NCI-H2107 treated with DMSO at 0.1 percent for 48 hours (cell line): ENCODE results near the gene GSG1L.
A peak's percentile ranks its signal among the peaks of the same experiment; 100 is the strongest.
"Not testable (repeated sequence)": the region's sequence is repeated elsewhere in the genome, so short reads cannot be mapped to it uniquely, and the experiment has no call there.

Source experiments
- DNase-seq: peaks from one replicate; lab custom pipeline; 2025; ENCODE audit not compliant: unreplicated experiment; lab: John Stamatoyannopoulos, UW

The GSG1L gene

DNA sequence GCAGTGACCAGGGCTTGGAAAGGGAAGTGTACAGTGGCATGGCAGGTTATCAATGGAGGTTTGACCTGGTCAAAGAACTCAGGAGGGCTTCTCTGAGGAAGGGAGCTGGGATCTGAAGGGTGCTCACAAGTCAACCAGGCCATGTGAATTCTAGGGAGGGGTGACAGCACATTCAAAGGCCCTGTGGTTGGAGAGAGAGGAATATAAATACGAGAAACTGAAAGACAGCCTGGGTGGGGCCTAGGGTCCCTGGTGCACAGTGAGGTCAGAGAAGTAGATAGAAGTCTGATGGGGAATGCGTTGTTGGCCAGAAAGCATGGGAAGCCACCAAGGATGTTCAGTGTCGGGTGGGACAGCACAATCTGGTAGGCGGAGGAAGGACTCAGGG is 302.7 kb downstream of the GSG1L start:
- DNase-seq: no peak

DNA sequence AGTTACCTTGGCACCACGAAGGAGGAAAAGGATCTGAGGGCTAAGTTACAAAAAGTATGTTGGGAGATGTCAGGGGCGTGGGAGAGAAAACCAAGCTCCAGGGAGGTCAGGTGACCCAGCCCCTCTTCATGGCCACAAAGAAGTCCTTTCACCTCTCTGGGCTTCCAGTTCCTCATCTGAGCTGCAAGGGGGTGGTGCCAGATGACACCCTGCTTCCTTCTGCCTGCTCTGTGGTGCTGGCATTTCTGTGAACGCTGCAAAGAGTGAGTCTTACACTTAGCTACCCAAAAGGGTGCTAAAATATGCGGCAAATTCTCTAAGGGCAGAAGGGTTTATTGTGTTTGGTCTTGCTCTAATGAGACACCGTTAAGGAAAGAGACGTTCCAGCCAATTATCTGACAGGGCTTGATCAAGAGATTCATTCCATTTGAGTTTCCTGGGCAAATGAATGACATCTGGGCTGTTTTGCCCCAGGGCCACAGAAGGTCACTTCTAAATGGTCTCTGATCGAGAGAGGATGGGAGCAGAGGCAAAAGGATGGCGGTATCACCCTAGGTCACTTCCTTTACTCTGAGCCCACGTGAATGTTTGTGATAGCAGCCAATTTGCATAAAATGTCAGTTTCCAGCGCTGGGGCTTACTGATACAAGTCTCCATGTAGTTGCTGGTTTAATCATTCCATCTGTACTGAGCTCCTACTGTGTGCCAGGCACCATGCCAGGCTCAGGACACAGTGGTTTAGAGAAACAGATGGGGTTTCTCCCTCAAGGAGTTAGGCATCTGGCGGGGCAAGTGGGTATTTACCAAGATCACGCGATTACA is 303.3 kb downstream of the GSG1L start:
- no peak for DNase-seq

DNA sequence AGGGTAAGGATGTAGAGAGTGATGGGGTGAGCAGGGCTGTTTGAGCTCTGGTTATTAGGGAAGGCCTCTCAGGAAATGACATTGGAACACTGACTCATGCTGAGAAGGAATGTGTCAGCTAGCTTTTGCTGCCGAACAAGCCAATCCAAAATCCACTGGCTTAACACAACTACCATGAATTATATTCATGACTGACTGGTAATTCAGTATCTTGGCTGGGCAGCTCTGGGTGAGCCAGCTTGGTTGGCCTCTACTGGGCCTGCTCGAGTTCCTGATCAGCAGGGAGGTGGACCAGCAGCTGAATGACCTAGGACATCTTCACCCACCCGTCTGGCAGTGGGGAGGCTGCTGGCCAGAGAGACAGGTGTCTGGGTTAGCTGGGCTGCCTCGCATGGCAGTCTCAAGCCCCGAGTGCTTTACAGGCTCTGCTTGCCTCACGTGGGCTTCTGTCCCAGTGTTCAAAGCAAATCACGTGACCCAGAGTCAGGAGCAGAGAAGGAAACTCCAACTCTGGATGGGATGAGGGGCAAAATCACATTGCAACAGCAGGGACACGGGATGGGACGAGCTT is 304.1 kb downstream of the GSG1L start:
- DNase-seq: no peak

DNA sequence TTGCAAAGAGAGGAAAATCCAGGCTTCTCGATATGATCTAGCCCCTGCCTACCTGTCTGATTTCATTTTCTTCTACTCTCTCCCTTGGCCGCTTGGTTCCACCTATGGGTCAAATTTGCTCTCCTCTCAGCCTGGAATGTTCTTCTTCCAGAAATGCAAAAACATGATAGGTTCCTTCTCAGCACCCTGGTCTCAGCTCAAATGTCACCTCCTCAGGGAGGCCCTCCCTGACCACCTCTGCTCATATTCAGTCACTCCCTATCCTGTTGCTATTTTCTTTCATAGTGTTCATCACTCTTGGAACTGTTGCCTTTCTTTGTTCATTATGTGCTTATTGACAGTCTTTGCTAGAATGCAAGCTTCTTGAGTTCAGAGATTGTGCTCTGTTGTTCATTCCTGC is 305.0 kb downstream of the GSG1L start:
- DNase-seq: no peak

DNA sequence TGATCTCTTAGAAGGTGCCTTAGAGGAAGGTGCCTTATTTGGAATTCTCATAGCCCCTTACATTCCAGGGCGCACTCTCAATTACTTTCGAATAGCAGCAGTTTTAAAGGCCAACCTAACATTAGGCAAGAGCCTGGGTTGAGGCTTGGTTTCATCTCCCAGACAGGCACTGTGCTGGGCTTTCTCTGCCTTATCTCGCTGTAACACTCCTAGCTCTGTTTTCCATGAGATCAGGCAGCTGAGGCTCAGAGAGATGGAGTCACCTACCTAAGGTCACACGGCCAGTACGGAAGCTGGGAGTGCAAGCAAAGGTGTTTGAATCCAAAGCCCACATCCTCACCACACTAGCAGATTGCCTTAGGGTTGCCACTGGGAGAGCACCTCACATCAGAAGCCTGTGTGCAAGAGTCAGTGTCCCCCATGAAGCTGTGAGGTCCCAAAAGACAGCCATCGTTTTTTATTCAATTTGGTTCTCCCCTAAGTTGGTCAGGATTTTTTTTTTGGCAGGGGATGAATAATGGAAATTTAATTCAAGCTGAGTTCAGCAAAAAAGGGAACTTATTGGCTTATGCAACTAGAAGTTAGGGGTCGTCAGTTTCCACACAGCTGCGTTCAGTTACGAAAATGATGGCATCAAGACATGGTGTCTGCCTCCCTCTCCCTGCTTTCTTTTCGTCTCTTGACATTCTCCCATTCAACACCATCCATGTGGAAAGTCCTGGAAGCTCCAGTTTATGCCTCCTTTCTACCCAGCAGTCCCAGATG is 307.1 kb downstream of the GSG1L start:
- DNase-seq: no peak

DNA sequence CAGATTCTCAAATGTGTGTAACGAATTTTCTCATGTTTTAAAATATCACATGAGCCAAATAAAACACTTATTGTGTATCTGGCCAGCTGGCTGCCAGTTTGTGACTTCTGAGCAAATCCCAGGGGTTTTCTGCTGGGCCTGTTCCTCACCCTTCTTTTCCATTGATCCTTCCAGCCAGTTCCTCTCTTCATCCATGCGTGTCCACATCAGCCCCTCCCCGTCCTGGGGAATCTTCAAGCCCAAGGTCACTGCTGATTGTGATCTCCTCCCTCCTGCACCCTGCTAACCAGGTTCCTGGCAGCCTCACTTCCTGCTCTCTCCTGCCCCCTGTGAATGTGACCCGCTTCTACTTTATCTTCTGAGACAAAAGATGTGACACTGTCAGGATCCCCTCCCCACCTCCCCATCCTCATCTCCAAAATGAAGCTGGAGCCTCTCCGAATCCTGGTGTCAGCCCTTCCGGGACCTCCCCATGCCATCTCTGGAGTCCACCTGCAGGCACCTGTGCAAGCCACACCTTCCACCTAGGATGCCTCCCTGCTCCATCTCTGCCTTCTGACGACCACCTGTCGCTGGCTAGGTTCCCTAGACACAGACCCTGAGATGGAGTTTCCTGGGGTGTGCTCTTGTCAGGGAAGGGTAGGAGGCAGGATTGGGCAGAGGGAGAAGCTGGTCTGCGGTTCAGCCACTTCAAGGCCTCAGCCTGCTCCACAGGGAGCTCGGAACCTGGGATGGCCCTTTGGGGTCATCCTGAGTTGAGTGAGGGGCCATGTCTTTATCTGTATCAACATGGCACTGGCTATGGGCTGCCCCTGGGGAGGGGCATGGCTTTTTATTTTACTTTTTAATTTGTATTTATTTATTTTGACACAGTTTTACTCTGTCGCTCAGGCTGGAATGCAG is 308.5 kb downstream of the GSG1L start:
- DNase-seq: no peak

DNA sequence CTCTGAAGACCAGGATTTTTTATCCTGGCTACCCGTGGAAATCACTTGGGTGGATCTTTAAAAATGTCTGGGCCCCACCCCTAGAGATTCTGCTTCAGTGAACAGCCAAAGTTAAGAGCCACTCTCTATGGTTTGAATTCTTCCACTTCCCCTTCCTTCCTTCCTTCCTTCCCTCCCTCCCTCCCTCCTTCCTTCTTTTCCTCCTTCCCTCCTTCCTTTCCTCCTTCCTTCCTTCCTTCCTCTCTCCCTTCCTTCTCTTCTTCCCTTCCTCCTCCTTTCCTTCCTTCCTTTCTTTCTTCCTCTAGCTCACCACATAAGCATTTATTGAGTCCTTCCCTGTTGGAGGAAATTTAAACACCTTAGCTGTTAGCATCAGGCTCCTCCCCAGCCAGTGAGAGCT is 310.0 kb downstream of the GSG1L start:
- no peak for DNase-seq

DNA sequence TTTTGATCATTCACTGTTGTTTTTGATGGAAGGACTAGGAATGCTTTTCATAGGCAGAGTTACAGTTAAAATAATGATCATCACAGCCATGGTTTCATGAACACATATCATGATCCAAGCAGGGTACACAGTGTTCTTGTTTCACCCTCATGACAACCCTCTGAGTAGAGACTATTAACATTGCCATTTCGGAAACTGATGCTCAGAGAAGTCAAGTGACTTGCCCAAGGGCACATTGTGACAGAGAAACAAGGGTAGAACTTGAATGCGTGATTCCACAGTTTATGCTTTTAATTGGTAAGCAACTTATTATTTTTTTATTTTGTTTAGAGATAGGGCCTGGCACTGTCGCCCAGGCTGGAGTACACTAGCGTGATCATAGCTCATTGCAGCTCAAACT is 311.3 kb downstream of the GSG1L start:
- no peak for DNase-seq

DNA sequence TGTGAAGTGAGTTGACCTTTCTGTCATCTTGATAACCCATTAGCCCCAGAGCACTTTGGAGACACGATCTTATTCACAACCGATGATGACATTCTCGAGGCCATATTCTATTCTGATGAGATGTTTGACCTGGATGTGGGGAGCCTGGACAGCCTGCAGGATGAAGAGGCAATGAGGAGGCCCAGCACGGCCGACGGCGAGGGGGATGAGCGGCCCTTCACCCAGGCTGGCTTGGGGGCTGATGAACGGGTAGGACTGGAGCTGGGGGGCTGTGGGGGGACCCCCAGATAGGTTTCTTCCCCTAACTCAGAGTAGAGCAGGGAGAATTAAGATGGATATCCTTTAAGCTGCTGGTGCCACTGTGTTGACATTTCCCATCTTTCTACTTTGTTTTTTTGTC is 311.8 kb downstream of the GSG1L start:
- DNase-seq: no peak

DNA sequence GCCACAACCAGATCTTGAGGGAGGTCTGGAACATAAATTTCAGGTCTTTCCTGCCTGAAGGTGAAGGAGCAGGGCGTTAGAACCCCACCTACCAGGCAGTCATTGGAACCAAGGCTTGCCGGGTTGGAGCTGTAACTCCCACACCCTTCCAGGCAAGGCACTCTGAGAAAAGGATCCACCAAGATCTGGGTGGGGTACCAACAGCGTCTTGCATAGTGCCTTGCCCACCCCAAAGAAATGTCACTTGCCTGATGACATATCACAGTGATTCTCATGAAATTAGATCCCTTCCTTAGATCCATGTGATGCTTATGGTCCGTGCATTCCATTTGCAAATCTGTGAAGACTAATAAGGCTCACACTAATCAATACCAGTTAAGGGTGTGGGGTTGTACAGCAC is 312.3 kb downstream of the GSG1L start:
- DNase-seq: no peak

DNA sequence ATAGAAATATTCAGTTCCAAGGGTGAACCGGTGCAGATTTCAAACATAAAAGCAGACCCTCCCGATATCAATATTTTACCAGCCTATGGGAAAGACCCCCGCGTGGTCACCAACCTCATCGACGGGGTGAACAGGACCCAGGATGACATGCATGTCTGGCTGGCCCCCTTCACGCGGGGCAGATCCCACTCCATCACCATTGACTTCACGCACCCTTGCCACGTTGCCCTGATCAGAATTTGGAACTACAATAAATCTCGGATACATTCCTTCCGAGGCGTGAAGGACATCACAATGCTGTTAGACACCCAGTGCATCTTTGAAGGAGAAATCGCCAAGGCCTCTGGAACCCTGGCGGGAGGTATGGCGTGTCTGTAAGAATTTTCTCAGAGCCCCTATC is 313.6 kb downstream of the GSG1L start:
- no peak for DNase-seq

DNA sequence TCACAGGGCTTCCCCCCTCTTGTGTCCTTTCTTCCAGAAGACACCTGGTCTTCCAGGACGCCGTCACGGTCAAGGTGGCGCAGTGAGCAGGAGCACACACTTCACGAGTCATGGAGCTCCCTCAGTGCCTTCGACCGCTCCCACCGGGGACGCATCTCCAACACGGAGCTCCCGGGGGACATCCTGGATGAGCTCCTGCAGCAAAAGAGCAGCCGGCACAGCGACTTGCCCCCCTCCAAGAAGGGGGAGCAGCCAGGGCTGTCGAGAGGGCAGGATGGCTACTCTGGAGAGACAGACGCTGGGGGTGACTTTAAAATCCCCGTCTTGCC is 314.0 kb downstream of the GSG1L start:
- DNase-seq: no peak

DNA sequence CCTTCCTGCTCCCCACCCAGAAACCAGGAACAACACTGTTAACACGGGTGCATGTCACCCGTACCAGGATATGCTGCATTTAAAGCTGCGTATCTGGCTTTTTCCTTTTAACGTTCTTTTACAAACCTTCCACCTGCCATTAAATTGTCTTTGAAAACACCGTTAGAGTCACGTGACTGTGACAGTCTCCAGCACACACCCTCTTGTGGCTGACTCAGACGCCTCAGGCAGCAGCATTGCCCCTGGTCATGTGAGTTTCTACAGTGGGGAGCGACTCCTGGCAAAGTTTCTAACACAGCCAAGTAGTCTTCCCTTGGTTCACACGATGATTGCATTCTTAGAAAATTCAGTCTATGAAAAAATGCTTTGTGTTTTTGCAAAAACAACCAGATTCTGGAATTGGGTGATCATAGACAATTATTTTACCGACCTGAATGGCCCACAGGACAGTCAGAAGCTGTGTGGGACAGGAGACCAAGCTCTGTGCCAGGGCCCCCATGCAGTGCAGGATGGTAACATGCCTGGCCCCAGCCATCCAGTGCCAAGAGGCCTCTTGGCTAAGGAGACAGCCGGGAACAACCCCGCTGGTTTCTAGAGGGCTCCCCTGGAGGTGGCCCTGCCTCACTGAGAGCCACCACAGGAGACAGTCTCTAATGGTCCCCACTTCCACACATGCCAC is 314.5 kb downstream of the GSG1L start:
- DNase-seq: peak; percentile 56

DNA sequence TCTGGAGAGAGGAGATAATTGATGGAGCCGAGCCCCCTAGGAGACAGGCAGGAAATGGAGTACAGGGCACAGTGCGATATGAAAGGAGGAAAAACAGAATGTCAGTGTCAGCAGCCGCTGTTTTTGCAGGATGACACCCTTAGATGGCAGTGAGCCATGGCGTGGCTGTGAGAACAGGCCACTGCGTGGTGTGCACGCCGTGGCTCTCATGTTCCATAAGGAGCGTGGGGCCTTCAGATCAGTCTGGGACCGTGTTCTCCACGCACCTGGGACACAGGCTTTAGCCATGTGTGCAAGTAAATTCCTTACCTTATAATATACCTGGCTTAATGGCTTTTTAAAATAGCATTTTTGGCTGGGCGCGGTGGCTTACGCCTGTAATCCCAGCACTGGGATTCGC is 315.6 kb downstream of the GSG1L start:
- no peak for DNase-seq

DNA sequence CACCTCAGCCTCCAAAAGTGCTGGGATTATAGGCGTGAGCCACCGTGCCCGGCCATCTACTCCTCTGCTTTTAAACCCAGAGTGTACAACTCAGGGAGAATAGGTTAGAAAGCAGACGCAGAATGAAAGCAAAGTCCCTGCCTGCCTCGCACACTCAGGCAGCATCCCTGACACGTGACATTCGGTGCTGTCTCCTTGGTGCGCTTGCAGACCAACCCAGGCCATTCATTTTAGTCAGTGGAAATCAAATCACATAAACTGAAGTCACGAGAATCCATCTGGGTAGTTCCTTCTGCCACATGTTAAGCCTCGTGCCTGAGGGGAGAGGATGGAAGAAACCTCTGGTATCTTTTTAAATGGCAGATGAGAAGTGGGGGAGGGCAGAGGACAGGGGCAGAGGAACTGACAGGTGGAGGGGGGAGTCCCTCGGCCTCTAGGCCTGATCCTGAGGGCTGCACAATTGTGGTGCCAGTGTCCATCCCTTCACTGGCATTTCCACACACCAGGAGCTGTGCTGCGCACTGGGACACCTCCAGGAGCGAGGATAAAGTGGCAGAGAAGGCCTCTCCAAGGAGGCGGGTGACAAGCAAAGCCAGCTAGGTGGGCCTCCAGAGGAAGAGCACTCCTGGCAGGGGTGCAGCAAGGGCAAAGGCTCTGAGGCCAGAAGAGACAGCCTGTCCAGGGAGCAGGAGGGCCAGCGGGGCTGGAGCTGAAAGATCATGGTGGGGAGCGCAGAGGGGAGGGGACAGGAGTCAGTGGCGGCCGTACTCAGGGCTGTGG is 317.2 kb downstream of the GSG1L start:
- no peak for DNase-seq

DNA sequence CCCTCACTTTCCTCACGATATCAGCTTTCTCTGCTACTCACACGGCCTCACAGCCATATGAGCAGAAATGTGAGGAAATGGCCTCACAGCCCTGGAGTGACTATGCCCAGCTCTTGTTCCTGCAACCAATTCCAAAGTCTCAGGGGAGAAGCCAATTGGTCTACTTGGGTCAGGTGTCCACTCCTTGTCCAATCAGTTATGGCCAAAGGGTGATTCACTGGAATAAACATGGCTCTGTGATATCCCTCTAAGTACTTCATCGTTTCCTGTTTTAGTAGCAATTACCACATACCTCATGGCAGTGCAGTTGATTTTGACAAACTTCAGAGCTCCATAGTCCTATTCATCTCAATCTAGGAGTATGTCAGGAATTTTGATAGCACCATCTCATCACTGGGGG is 318.2 kb downstream of the GSG1L start:
- DNase-seq: no peak

DNA sequence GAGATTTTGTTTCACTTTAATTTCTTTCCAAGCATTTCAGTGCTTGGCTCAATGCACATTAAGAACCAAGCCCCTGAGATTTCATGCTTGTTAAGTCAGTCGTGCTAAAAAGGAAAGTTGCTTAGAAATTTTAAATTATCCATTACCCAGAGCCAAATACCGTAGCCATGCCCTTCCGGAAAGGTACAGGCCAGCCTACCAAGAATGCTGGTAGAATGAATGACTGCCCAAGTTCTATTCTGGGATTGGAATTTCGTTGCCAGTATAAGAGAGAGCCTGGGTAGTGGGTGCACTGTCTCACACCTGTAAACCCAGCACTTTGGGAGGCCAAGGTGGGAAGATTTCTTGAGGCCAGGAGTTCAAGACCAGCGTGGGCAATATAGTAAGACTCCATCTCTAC is 319.6 kb downstream of the GSG1L start:
- DNase-seq: no peak

DNA sequence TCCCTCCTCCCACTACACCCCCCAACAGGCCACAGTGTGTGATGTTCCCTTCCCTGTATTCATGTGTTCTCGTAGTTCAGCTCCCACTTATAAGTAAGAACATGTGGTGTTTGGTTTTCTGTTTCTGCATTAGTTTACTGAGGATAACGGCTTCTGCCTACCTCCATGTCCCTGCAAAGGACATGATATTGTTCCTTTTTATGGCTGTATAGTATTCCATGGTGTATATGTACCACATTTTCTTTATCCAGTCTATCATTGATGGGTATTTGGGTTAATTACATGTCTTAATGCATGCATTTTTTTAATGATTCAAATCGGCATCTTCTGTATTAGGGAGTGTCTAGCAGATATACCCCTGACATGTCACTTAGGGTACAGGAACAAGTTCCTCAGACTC is 320.5 kb downstream of the GSG1L start:
- DNase-seq: not testable (repeated sequence)

DNA sequence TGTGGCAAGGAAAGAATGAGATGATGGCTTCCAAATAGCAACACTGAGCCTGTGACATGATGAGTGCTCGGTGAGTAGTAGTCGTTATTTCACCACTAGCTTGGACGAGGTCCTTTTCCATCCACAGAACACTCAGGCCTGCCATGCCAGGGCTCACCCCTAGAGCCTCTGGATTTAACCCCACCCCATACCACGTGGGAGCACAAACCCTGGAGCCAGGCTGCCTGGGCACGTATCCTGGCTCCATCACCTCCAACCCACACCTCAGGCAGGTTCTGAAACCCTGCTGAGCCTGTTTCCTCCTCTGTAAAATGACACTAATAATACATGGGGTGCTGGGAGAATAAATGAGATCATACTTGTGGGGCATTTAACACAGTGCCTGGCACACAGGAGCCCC is 321.2 kb downstream of the GSG1L start:
- no peak for DNase-seq
